ENCODE measurements around the gene ICA1. TPM values are rescaled to one million over a fixed set of nuclear protein-coding genes. Genes with fewer than 3 reads are reported as not detected.

The ICA1 gene
- polyA plus RNA-seq, 3 donors, result 3.2 to 7.0 (median 4.2) TPM

GRCh38 chr7:8221567-8221966 lies 40.4 kb downstream of the ICA1 start:
- intact Hi-C loops (cut with micrococcal nuclease), result loop anchor here in 1 of 2 donors (5.0 kb wide), 1 partner anchor 1259 kb away; no protein-coding TSS in a partner anchor
- peaks cover 2% of the 10 kb centered on the region for H3K4me1 Mint-ChIP-seq
- H3K9me3 Mint-ChIP-seq, result no peaks in the 10 kb centered on the region

DNA sequence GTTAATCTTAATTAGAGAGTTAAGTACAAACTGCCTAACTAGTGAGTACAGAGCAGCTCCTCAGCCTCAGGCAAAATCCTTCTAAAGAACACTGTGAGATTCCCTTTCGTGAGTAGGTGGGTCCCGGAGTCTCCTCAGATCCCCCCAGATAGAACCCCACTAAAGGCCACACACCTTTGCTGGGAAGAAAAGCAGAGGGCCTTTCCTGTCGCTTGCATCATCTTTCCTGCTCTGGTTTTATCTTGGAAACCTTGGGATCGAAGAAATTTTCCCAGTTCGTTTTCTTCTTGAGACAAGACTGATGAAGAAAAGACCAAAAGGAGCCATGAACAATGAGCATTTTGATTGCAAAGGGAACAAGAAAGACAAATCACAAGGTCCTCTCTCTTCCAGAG lies 40.9 kb downstream of the ICA1 start:
- Histone ChIP-seq H3K4me3 (replicated peaks in 1 of 3; ENCODE audit: low read depth in 2 of 3, low read length in 3 of 3) (no peak overlapping the region), H3K4me1 (ENCODE audit: control insufficient read depth in 1 of 2, insufficient read depth in 2 of 2, low read length in 2 of 2) (no peaks in the 10 kb centered on the region), H3K79me2 (ENCODE audit: insufficient read depth, low read length) (no peaks in the 10 kb centered on the region), H3K9me3 (replicated peaks in 1 of 2; ENCODE audit: control insufficient read depth in 1 of 2, insufficient read depth in 1 of 2, low read length in 2 of 2) (no peaks in the 10 kb centered on the region), H4K20me1 (ENCODE audit: insufficient read depth, low read length) (no peaks in the 10 kb centered on the region), H2AFZ (ENCODE audit: insufficient read depth, low read depth, low read length, poor library complexity, severe bottlenecking) (no peak overlapping the region), H3K27me3 (ENCODE audit: control insufficient read depth in 2 of 2, insufficient read depth in 2 of 2, low read length in 2 of 2) (no peaks in the 10 kb centered on the region), H3K36me3 (replicated peaks in 1 of 2; ENCODE audit: control insufficient read depth in 1 of 2, insufficient read depth in 2 of 2, low read length in 2 of 2) (peaks cover 0 to 5% of the 10 kb centered on the region in 2 donors), H3K27ac (ENCODE audit: low read depth in 1 of 2, low read length in 2 of 2) (no peak overlapping the region), H3K4me2 (replicated peaks; ENCODE audit: extremely low read depth, low read length, poor library complexity, severe bottlenecking) (no peak overlapping the region), H3K9ac (ENCODE audit: insufficient read depth, low read length, poor library complexity, severe bottlenecking) (no peak overlapping the region)
- no peak overlapping the region for H3K4me3 Mint-ChIP-seq
- peaks cover 2% of the 10 kb centered on the region for H3K4me1 Mint-ChIP-seq
- peaks cover 0 to 2% (median 0%) of the 10 kb centered on the region in 3 donors for H3K27me3 Mint-ChIP-seq (ENCODE audit: low read depth in 3 of 3)
- intact Hi-C loops (cut with micrococcal nuclease), result loop anchor here in 1 of 2 donors (5.0 kb wide), 1 partner anchor 1259 kb away; no protein-coding TSS in a partner anchor
- WGBS (ENCODE audit: insufficient coverage), result 90% methylated on average over 3 of the region's 5 CpGs
- H3K36me3 Mint-ChIP-seq, result peaks cover 5 to 11% of the 10 kb centered on the region in 2 donors
- H3K9me3 Mint-ChIP-seq, result no peaks in the 10 kb centered on the region
- DNase-seq, result no peak
- TF ChIP-seq, protein P1, sequence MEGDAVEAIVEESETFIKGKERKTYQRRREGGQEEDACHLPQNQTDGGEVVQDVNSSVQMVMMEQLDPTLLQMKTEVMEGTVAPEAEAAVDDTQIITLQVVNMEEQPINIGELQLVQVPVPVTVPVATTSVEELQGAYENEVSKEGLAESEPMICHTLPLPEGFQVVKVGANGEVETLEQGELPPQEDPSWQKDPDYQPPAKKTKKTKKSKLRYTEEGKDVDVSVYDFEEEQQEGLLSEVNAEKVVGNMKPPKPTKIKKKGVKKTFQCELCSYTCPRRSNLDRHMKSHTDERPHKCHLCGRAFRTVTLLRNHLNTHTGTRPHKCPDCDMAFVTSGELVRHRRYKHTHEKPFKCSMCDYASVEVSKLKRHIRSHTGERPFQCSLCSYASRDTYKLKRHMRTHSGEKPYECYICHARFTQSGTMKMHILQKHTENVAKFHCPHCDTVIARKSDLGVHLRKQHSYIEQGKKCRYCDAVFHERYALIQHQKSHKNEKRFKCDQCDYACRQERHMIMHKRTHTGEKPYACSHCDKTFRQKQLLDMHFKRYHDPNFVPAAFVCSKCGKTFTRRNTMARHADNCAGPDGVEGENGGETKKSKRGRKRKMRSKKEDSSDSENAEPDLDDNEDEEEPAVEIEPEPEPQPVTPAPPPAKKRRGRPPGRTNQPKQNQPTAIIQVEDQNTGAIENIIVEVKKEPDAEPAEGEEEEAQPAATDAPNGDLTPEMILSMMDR (IDR thresholded peaks at IDR 0.05), result no peak
- no peak overlapping the region for H3K27ac Mint-ChIP-seq

More at GRCh38 chr7:8221567-8221966, 40.4 kb downstream of the ICA1 start:
- Histone ChIP-seq H3K4me2 (replicated peaks; ENCODE audit: extremely low read depth, low read length, poor library complexity, severe bottlenecking) (no peak overlapping the region), H3K4me3 (replicated peaks in 1 of 3; ENCODE audit: low read depth in 2 of 3, low read length in 3 of 3) (no peak overlapping the region), H3K36me3 (replicated peaks in 1 of 2; ENCODE audit: control insufficient read depth in 1 of 2, insufficient read depth in 2 of 2, low read length in 2 of 2) (peaks cover 0 to 5% of the 10 kb centered on the region in 2 donors), H3K9me3 (replicated peaks in 1 of 2; ENCODE audit: control insufficient read depth in 1 of 2, insufficient read depth in 1 of 2, low read length in 2 of 2) (no peaks in the 10 kb centered on the region), H3K27me3 (ENCODE audit: control insufficient read depth in 2 of 2, insufficient read depth in 2 of 2, low read length in 2 of 2) (no peaks in the 10 kb centered on the region), H2AFZ (ENCODE audit: insufficient read depth, low read depth, low read length, poor library complexity, severe bottlenecking) (no peak overlapping the region), H3K4me1 (ENCODE audit: control insufficient read depth in 1 of 2, insufficient read depth in 2 of 2, low read length in 2 of 2) (no peaks in the 10 kb centered on the region), H4K20me1 (ENCODE audit: insufficient read depth, low read length) (no peaks in the 10 kb centered on the region), H3K79me2 (ENCODE audit: insufficient read depth, low read length) (no peaks in the 10 kb centered on the region), H3K27ac (ENCODE audit: low read depth in 1 of 2, low read length in 2 of 2) (no peak overlapping the region), H3K9ac (ENCODE audit: insufficient read depth, low read length, poor library complexity, severe bottlenecking) (no peak overlapping the region)
- Mint-ChIP-seq H3K27me3 (ENCODE audit: low read depth in 3 of 3) (peaks cover 0 to 2% (median 0%) of the 10 kb centered on the region in 3 donors), H3K36me3 (peaks cover 5 to 11% of the 10 kb centered on the region in 2 donors), H3K27ac (peak overlapping the region in 1 of 7 donors; percentile 60), H3K4me3 (no peak overlapping the region)
- DNase-seq, result no peak
- WGBS (ENCODE audit: insufficient coverage), result 100% methylated on average over 2 of the region's 5 CpGs
- TF ChIP-seq, protein P1 (IDR thresholded peaks at IDR 0.05), result no peak
